Measurements from ENCODE around the gene RCE1.

Gene RCE1

DNA sequence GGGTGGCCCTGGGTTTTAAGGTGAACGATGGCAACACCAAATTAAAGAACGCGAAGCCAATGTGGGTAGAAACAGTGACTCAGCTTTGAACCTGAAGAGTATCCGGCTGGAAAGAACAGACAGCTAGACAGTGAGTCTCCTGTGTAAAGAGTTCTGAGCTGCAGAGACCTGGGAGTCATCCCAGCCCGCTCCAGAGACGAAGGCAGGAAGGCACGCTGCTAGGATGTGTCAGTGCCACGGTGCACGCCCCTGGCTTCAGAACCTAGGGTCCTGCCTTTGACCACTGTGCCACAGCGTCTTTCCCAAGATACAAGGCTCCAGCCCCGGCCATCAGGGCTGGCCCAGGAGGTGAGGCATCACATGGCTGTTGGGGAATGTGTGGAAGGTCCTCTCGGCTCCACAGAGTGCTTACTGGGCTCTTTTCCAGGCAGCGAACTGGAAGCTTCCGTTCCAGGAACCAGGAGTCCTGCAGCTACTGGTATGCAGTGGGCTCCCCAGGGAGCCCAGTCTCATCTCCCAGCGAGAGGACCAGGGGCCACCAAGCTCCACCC lies 43.5 kb downstream of the RCE1 start:
- no peak for DNase-seq (ENCODE audit: low read depth)

DNA sequence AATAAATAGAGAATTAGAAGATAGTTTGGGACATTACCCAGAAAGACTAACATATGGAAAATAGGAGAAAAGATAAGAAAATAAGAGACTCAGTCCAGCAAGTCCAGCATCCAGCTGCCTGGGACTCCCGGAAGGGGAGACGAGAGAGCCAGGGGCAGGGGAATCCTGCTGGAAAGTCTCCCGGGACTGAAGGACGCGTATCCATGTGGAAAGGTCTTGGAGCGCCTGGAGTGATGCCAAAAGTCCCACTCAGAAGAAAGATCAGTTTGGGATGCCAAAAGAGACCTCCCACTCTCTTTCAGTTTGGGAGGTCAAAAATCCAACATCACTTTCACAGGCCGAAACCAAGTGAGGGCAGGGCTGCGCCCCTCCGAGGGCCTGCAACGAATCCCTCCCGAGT lies 44.3 kb downstream of the RCE1 start:
- DNase-seq (ENCODE audit: low read depth), result no peak

DNA sequence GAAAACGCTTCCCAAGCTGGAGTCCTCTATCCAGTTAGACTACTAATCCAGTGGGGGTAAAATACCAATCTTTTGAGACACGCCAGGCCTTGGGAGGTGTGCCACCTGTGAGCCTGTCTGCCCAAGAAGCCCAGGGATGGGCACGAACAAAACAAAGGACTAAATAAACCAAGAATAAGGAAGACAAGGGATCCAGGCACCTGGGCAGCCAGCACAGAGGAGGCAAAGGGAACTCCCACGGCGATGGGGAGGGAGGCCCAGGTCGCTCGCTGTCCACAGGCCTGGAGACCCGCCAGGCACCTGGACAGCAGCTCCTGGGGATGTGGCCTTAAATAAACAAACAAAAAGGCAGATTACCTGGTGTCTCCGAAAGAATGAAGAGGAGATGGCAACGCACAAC lies 45.0 kb downstream of the RCE1 start:
- DNase-seq (ENCODE audit: low read depth), result no peak

GRCh38 chr11:66889960-66890359 lies 46.7 kb downstream of the RCE1 start:
- no peak for DNase-seq (ENCODE audit: low read depth)

GRCh38 chr11:66891851-66892660 lies 48.8 kb downstream of the RCE1 start:
- peak; percentile 25 for DNase-seq (ENCODE audit: low read depth)

DNA sequence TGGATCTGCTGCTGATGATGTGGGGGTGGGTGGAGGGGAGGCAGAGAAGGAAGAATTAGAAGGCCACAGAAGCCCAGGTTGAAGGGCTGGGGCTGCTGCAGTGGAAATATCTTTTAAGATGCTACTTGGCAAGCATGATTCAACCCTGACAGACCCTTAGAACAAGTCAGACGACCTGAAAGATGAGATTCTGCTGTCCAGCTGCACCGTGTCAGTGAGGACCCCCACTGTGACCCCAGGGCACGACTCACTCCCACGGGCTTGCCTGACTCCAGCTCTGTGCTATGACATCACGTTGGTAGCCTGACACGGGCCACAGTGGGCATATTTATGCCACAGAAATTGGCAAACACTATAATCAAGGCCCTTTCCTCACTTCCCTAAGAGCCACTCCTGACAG lies 49.7 kb downstream of the RCE1 start:
- no peak for DNase-seq (ENCODE audit: low read depth)

- no peak for DNase-seq (ENCODE audit: low read depth)
Measured at GRCh38 chr11:66894141-66894540, 50.9 kb downstream of the RCE1 start.
